ENCODE measurements around the gene MGLL.

The MGLL gene

DNA sequence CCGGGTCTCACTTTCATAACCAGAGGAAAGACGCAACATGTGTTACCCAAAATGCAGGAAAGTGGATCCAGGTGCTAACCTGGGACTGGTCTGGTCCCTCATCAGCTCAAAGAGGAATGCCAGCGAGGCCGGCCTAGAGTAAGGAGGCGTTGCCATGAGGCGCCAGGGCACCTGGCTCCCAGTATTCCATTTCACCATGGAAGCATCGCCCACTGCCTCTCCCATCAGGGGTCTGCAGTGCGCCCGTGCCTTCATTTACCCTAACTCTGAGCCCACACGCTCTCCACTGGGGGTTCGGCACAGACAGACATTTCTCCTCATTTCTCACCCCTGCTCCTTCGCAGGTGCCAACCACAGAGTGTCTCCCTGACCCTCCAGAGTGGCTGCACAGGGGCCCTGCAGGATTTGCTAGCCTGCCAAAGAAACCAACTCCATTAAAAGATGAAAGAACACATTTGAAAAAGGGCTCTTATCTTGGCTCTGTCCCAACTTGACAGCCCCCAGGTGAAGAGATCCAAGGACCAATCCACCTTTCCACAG is 88.1 kb downstream of the MGLL start:
- TF ChIP-seq, protein P1, sequence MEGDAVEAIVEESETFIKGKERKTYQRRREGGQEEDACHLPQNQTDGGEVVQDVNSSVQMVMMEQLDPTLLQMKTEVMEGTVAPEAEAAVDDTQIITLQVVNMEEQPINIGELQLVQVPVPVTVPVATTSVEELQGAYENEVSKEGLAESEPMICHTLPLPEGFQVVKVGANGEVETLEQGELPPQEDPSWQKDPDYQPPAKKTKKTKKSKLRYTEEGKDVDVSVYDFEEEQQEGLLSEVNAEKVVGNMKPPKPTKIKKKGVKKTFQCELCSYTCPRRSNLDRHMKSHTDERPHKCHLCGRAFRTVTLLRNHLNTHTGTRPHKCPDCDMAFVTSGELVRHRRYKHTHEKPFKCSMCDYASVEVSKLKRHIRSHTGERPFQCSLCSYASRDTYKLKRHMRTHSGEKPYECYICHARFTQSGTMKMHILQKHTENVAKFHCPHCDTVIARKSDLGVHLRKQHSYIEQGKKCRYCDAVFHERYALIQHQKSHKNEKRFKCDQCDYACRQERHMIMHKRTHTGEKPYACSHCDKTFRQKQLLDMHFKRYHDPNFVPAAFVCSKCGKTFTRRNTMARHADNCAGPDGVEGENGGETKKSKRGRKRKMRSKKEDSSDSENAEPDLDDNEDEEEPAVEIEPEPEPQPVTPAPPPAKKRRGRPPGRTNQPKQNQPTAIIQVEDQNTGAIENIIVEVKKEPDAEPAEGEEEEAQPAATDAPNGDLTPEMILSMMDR (IDR thresholded peaks at IDR 0.05; ENCODE audit: control insufficient read depth, insufficient read depth, low read depth, low read length, missing control alignments): no peak
- no peak overlapping the region for H3K4me3 ChIP-seq (ENCODE audit: control insufficient read depth, low read depth, low read length)
- no peak for DNase-seq (ENCODE audit: low read depth)

DNA sequence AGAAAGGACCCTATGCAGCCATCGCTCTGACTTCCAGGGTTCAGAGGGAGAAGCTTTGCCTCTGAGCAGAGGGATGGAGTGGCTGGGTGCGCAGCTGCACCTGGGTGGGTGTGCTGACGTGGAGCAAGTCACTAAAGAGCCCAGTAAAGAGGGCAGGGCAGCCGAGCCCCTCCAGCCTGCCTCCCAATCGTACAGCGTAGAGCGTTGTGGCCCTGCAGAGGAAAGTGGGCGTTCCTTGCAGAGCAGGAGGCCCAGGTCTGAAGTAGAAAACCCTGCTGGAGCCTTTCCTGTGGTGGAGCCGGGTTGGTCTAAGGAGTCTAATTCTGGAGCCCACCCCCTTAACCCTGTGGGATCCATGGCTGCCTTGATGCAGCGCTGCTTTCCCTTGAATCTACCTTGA is 88.5 kb downstream of the MGLL start:
- TF ChIP-seq, protein P1 (IDR thresholded peaks at IDR 0.05; ENCODE audit: control insufficient read depth, insufficient read depth, low read depth, low read length, missing control alignments): no peak
- no peak overlapping the region for H3K4me3 ChIP-seq (ENCODE audit: control insufficient read depth, low read depth, low read length)
- no peak for DNase-seq (ENCODE audit: low read depth)

DNA sequence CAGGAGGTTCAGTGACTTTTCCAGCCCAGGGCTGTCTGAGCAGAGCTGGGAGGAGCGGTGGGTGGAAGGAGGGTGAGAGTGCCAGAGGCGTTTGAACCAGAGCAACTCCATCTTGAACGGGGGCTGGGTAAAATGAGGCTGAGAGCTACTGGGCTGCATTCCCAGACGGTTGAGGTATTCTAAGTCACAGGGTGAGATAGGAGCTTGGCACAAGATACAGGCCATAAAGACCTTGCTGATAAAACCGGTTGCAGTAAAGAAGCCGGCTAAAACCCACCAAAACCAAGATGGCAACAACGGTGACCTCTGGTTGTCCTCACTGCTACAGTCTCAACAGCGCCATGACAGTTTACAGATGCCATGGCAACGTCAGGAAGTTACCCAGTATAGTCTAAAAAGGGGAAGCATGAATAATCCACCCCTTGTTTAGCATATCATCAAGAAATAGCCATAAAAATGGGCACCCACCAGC is 89.4 kb downstream of the MGLL start:
- DNase-seq (ENCODE audit: low read depth): no peak
- H3K4me3 ChIP-seq (ENCODE audit: control insufficient read depth, low read depth, low read length): no peak overlapping the region
- TF ChIP-seq, protein P1 (IDR thresholded peaks at IDR 0.05; ENCODE audit: control insufficient read depth, insufficient read depth, low read depth, low read length, missing control alignments): no peak

DNA sequence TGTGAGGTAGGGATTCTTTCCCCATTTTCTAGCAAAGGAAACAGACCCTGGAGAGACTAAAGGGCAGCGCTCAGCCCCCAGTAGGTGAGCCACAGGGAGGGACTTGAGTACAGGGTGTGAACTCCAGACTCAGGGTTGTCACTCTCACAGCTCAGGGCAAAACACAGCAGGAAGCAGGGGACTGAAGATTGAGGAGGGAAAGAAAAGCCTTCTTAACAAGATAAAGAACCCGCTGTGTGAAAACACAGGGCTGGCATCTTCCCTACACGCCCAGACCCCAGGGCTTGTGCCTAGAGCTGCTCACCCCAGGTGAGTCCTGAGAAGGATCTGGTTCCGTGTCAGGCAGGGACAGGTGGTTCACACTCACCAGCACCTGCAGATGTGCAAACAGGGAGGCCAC is 90.0 kb downstream of the MGLL start:
- no peak for DNase-seq (ENCODE audit: low read depth)
- TF ChIP-seq, protein P1 (IDR thresholded peaks at IDR 0.05; ENCODE audit: control insufficient read depth, insufficient read depth, low read depth, low read length, missing control alignments): no peak
- H3K4me3 ChIP-seq (ENCODE audit: control insufficient read depth, low read depth, low read length): no peak overlapping the region

DNA sequence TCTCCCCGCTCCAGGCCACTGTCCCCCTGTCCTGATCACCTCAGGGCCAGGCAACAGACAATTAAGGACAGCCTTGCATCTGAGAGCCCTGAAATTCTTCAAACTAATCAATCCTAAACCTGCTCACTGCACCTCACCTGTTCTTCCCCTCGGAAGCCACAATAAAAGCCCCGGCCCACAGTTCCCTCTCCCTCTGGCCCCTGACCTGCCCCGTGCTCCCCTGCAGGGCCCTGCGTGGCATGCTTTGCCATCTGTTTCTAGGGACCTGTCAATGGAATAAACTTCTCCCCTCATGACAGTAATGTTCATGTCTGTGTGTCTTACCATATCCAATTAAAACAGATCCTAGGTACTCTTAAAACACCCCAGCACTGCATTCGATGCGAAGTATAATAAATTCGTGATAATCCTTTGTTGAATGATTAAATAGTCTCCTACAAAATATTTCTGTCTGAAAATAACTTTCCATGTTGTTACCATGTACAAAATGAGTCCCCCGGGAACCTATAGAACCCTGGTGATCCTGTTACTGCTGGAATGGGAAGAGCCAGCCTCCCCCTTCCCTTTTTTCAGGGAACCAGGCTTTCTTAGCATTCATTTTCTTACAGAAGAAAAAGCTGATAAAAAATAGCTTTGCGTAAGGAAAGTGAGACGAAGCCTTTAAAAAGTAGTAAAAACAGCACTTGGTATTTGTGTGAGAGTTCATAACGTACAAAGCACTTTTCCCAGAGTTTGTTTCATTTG is 90.6 kb downstream of the MGLL start:
- DNase-seq (ENCODE audit: low read depth): no peak
- TF ChIP-seq, protein P1 (IDR thresholded peaks at IDR 0.05; ENCODE audit: control insufficient read depth, insufficient read depth, low read depth, low read length, missing control alignments): no peak

DNA sequence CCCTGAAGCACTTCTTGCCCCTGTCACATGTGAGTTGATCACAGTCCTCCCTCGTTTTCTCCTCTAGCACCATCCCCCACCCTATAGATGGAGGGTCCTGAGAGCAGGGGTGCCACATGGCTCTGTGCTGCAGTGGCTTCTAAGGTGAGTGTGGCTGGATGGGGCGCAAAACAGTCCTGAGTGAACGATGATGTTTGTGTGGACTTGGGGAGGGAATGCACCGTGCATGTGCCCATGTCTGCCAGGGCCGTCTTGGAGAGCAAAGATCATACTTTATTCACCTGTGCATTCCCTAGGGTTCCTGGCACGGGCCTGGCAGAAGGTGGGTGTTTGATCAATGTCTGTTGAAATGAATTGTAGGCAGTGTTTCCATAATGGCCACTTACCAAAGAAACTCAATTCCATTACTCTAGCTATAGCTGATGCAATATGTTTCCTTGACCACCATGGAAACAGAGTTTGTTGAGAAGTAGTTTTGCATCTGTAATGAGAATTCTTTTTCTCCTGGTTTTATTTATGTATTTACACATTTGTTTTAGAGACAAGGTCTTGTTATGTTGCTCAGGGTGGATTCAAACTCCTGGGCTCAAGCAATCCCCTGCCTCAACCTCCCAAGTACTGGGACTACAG is 91.5 kb downstream of the MGLL start:
- H3K4me3 ChIP-seq (ENCODE audit: control insufficient read depth, low read depth, low read length): no peak overlapping the region
- DNase-seq (ENCODE audit: low read depth): no peak
- TF ChIP-seq, protein P1 (IDR thresholded peaks at IDR 0.05; ENCODE audit: control insufficient read depth, insufficient read depth, low read depth, low read length, missing control alignments): no peak

More for the DNA sequence above, 90.6 kb downstream of the MGLL start:
- no peak overlapping the region for H3K4me3 ChIP-seq (ENCODE audit: control insufficient read depth, low read depth, low read length)

Data from AG09309 (cell line).